GM23338 (cell line): ENCODE results near the gene SIMC1. TPM values are rescaled to one million over a fixed set of nuclear protein-coding genes. Genes with fewer than 3 reads are reported as not detected.

Source experiments
- ATAC-seq: fragments of 200-7000 bp; cut with Tn5 transposase; 3 replicates; pipeline ENCODE4 v1.9.1; 2020
- DNase-seq: peaks from one replicate; pipeline ENCODE4 v3.0.0-alpha.2; 2015; ENCODE audit warnings: low spot score
- H2AFZ ChIP-seq: fragments of 200-600 bp; sonication (generic); 2 replicates; pipeline ENCODE4 v1.8.0; 2016; ENCODE audit warnings: antibody characterized with exemption, mild to moderate bottlenecking, moderate library complexity
- H3F3A ChIP-seq: fragments of 200-600 bp; sonication (generic); replicated peaks from 2 replicates; pipeline ENCODE4 v1.8.0; 2017; ENCODE audit warnings: antibody characterized with exemption, mixed run types, low read depth
- H3K27ac ChIP-seq: fragments of 200-600 bp; sonication (generic); 2 replicates; pipeline ENCODE4 v1.6.1; 2016; ENCODE audit warnings: low read depth
- H3K27me3 ChIP-seq: fragments of 200-600 bp; sonication (generic); 2 replicates; pipeline ENCODE4 v1.8.0; 2016; ENCODE audit warnings: mild to moderate bottlenecking, mixed run types, moderate library complexity; ENCODE audit not compliant: insufficient read depth
- H3K36me3 ChIP-seq: fragments of 200-600 bp; sonication (generic); 2 replicates; pipeline ENCODE4 v1.8.0; 2016; ENCODE audit warnings: mild to moderate bottlenecking; ENCODE audit not compliant: insufficient read depth
- H3K4me1 ChIP-seq: fragments of 200-600 bp; sonication (generic); 2 replicates; pipeline ENCODE4 v1.8.0; 2016; ENCODE audit warnings: mild to moderate bottlenecking, moderate library complexity; ENCODE audit not compliant: insufficient read depth
- H3K4me2 ChIP-seq: fragments of 200-600 bp; sonication (generic); 2 replicates; pipeline ENCODE4 v1.7.1; 2017; ENCODE audit warnings: mixed run types
- H3K4me3 ChIP-seq: fragments of 200-600 bp; sonication (generic); 2 replicates; pipeline ENCODE4 v1.6.1; 2016; ENCODE audit warnings: mixed run types
- H3K79me2 ChIP-seq: fragments of 200-600 bp; sonication (generic); replicated peaks from 2 replicates; pipeline ENCODE4 v1.8.0; 2017; ENCODE audit warnings: mild to moderate bottlenecking; ENCODE audit not compliant: insufficient read depth
- H3K9me2 ChIP-seq: fragments of 200-600 bp; sonication (generic); 2 replicates; pipeline ENCODE4 v1.8.0; 2017; ENCODE audit not compliant: insufficient read depth
- H4K20me1 ChIP-seq: fragments of 200-600 bp; sonication (generic); replicated peaks from 2 replicates; pipeline ENCODE4 v1.8.0; 2017; ENCODE audit warnings: mild to moderate bottlenecking; ENCODE audit not compliant: insufficient read depth
- H3K27ac Mint-ChIP-seq: 2 replicates; pipeline ENCODE4 v1.8.0; 2020; ENCODE audit warnings: inconsistent platforms, mild to moderate bottlenecking, moderate library complexity, mixed read lengths
- H3K27me3 Mint-ChIP-seq: 3 replicates; pipeline ENCODE4 v1.8.0; 2022; ENCODE audit warnings: low read depth, mild to moderate bottlenecking, moderate library complexity, mixed read lengths, inconsistent platforms; ENCODE audit not compliant: insufficient read depth, poor library complexity
- H3K36me3 Mint-ChIP-seq: 3 replicates; pipeline ENCODE4 v1.8.0; 2021; ENCODE audit warnings: low read depth, mild to moderate bottlenecking, inconsistent platforms, moderate library complexity, mixed read lengths
- H3K4me1 Mint-ChIP-seq: 3 replicates; pipeline ENCODE4 v1.8.0; 2020; ENCODE audit warnings: mild to moderate bottlenecking, inconsistent platforms, mixed read lengths
- H3K4me3 Mint-ChIP-seq: 3 replicates; pipeline ENCODE4 v1.8.0; 2021; ENCODE audit warnings: moderate library complexity, mild to moderate bottlenecking, inconsistent platforms, mixed read lengths
- H3K9me3 Mint-ChIP-seq: 3 replicates; pipeline ENCODE4 v1.8.0; 2020; ENCODE audit warnings: moderate library complexity, mild to moderate bottlenecking, inconsistent platforms, mixed read lengths
- CREB1 ChIP-seq: fragments of 250-450 bp; sonication (Bioruptor Pico); IDR thresholded peaks from 2 replicates; pipeline ENCODE4 v1.5.0; 2020; ENCODE audit warnings: low read depth, mild to moderate bottlenecking, moderate library complexity
- EZH2 ChIP-seq: fragments of 200-600 bp; sonication (generic); IDR thresholded peaks from one replicate; pipeline ENCODE4 v1.8.0; 2017; ENCODE audit warnings: antibody characterized with exemption, mild to moderate bottlenecking, low read depth; ENCODE audit not compliant: unreplicated experiment
- EZH2phosphoT487 ChIP-seq: fragments of 200-600 bp; sonication (generic); IDR thresholded peaks from one replicate; pipeline ENCODE4 v1.8.1; 2018; ENCODE audit warnings: antibody characterized with exemption; ENCODE audit not compliant: unreplicated experiment
- JUNB ChIP-seq: IDR thresholded peaks from one replicate; pipeline ENCODE4 v1.6.1; 2016; ENCODE audit warnings: antibody characterized with exemption; ENCODE audit not compliant: unreplicated experiment
- NANOG ChIP-seq: IDR thresholded peaks from 2 replicates; pipeline ENCODE4 v1.6.1; 2016; ENCODE audit warnings: antibody characterized with exemption, borderline replicate concordance
- POLR2AphosphoS5 ChIP-seq: IDR thresholded peaks from 2 replicates; pipeline ENCODE4 v1.6.1; 2016; ENCODE audit warnings: antibody characterized with exemption, low read depth
- STAT1 ChIP-seq: IDR thresholded peaks from one replicate; pipeline ENCODE4 v1.6.1; 2016; ENCODE audit warnings: antibody characterized with exemption; ENCODE audit not compliant: unreplicated experiment
- ZNF114 ChIP-seq: fragments of 250-450 bp; sonication (Bioruptor Pico); IDR thresholded peaks from 2 replicates; pipeline ENCODE4 v1.5.0; 2020; ENCODE audit warnings: mild to moderate bottlenecking, moderate library complexity
- ZNF331 ChIP-seq: fragments of 250-450 bp; sonication (Bioruptor Pico); IDR thresholded peaks from 2 replicates; pipeline ENCODE4 v1.5.0; 2020; ENCODE audit warnings: low read depth, mild to moderate bottlenecking, moderate library complexity
- polyA plus RNA-seq: library from polyadenylated mRNA; unstranded; fragments of >200 nt; fragmentation: Nextera tagmentation; extraction: Ambion mirVana; gene quantifications from 2 replicates; pipeline ENCODE4 v1.2.1, GENCODE V29; 2016
- total RNA-seq: library from RNA; depleted of rRNA; stranded (reverse); fragments of >200 nt; shearing (Covaris generic); gene quantifications from 2 replicates; pipeline ENCODE4 v1.2.3, GENCODE V29; 2014
- TF ChIP-seq, protein P1 (sequence below): fragments of 250-450 bp; sonication (Bioruptor Pico); IDR thresholded peaks from 2 replicates; pipeline ENCODE4 v1.5.0; 2020; ENCODE audit warnings: mild to moderate bottlenecking, moderate library complexity
- TF ChIP-seq, protein P2 (sequence below): IDR thresholded peaks from 2 replicates; pipeline ENCODE4 v1.6.1; 2016; ENCODE audit warnings: antibody characterized with exemption
- TF ChIP-seq, protein P3 (sequence below), 2 experiments: fragments of 200-600 bp in 1 of 2; sonication (generic) in 1 of 2; conservative IDR thresholded peaks; 2 replicates each; pipeline versions ENCODE4 v1.5.1 to v1.6.1; 2016 to 2017; ENCODE audit warnings: antibody characterized with exemption in 2 of 2, low read depth in 2 of 2, mild to moderate bottlenecking in 2 of 2, moderate library complexity in 1 of 2
- TF ChIP-seq, protein P4 (sequence below): IDR thresholded peaks from one replicate; pipeline ENCODE4 v1.6.1; 2018; ENCODE audit warnings: antibody characterized with exemption; ENCODE audit not compliant: unreplicated experiment

The SIMC1 gene
- total and polyA plus RNA-seq, 2 experiments from 2014 or later, result 9.4 to 14.6 TPM

DNA sequence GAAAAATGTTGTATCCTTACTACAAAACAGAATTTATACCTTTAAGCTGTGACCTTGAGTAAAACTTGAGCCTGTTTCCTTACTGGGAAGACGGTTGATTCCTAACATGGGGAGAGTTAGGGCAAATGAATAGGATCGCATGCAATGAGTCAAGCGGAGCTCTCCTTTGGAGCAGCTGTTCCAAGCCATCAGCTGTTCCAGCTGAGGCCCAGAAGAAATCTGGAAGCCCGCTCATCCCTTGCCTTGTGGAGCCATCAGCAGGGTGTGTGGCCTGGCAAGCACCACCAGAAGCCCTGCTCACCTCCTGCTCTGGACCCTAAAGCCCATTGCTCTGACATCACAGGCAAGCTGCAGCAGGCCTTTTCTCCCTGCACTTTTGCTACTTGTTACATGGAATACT lies 115.3 kb downstream of the SIMC1 start:
- TF ChIP-seq ZNF114 (CRISPR knock-in tag), result no peak
- TF ChIP-seq, protein P1, sequence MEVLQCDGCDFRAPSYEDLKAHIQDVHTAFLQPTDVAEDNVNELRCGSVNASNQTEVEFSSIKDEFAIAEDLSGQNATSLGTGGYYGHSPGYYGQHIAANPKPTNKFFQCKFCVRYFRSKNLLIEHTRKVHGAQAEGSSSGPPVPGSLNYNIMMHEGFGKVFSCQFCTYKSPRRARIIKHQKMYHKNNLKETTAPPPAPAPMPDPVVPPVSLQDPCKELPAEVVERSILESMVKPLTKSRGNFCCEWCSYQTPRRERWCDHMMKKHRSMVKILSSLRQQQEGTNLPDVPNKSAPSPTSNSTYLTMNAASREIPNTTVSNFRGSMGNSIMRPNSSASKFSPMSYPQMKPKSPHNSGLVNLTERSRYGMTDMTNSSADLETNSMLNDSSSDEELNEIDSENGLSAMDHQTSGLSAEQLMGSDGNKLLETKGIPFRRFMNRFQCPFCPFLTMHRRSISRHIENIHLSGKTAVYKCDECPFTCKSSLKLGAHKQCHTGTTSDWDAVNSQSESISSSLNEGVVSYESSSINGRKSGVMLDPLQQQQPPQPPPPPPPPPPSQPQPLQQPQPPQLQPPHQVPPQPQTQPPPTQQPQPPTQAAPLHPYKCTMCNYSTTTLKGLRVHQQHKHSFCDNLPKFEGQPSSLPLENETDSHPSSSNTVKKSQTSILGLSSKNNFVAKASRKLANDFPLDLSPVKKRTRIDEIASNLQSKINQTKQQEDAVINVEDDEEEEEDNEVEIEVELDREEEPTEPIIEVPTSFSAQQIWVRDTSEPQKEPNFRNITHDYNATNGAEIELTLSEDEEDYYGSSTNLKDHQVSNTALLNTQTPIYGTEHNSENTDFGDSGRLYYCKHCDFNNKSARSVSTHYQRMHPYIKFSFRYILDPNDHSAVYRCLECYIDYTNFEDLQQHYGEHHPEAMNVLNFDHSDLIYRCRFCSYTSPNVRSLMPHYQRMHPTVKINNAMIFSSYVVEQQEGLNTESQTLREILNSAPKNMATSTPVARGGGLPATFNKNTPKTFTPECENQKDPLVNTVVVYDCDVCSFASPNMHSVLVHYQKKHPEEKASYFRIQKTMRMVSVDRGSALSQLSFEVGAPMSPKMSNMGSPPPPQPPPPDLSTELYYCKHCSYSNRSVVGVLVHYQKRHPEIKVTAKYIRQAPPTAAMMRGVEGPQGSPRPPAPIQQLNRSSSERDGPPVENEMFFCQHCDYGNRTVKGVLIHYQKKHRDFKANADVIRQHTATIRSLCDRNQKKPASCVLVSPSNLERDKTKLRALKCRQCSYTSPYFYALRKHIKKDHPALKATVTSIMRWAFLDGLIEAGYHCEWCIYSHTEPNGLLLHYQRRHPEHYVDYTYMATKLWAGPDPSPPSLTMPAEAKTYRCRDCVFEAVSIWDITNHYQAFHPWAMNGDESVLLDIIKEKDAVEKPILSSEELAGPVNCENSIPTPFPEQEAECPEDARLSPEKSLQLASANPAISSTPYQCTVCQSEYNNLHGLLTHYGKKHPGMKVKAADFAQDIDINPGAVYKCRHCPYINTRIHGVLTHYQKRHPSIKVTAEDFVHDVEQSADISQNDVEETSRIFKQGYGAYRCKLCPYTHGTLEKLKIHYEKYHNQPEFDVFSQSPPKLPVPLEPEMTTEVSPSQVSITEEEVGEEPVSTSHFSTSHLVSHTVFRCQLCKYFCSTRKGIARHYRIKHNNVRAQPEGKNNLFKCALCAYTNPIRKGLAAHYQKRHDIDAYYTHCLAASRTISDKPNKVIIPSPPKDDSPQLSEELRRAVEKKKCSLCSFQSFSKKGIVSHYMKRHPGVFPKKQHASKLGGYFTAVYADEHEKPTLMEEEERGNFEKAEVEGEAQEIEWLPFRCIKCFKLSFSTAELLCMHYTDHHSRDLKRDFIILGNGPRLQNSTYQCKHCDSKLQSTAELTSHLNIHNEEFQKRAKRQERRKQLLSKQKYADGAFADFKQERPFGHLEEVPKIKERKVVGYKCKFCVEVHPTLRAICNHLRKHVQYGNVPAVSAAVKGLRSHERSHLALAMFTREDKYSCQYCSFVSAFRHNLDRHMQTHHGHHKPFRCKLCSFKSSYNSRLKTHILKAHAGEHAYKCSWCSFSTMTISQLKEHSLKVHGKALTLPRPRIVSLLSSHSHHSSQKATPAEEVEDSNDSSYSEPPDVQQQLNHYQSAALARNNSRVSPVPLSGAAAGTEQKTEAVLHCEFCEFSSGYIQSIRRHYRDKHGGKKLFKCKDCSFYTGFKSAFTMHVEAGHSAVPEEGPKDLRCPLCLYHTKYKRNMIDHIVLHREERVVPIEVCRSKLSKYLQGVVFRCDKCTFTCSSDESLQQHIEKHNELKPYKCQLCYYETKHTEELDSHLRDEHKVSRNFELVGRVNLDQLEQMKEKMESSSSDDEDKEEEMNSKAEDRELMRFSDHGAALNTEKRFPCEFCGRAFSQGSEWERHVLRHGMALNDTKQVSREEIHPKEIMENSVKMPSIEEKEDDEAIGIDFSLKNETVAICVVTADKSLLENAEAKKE, result no peak
- TF ChIP-seq, protein P2, sequence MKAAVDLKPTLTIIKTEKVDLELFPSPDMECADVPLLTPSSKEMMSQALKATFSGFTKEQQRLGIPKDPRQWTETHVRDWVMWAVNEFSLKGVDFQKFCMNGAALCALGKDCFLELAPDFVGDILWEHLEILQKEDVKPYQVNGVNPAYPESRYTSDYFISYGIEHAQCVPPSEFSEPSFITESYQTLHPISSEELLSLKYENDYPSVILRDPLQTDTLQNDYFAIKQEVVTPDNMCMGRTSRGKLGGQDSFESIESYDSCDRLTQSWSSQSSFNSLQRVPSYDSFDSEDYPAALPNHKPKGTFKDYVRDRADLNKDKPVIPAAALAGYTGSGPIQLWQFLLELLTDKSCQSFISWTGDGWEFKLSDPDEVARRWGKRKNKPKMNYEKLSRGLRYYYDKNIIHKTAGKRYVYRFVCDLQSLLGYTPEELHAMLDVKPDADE, result no peak
- no peak for TF ChIP-seq EZH2
- no peak for TF ChIP-seq CREB1 (CRISPR knock-in tag)
- no peak for TF ChIP-seq STAT1
- TF ChIP-seq EZH2phosphoT487, result no peak
- TF ChIP-seq NANOG, result no peak
- TF ChIP-seq, protein P3, sequence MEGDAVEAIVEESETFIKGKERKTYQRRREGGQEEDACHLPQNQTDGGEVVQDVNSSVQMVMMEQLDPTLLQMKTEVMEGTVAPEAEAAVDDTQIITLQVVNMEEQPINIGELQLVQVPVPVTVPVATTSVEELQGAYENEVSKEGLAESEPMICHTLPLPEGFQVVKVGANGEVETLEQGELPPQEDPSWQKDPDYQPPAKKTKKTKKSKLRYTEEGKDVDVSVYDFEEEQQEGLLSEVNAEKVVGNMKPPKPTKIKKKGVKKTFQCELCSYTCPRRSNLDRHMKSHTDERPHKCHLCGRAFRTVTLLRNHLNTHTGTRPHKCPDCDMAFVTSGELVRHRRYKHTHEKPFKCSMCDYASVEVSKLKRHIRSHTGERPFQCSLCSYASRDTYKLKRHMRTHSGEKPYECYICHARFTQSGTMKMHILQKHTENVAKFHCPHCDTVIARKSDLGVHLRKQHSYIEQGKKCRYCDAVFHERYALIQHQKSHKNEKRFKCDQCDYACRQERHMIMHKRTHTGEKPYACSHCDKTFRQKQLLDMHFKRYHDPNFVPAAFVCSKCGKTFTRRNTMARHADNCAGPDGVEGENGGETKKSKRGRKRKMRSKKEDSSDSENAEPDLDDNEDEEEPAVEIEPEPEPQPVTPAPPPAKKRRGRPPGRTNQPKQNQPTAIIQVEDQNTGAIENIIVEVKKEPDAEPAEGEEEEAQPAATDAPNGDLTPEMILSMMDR (conservative IDR thresholded peaks at IDR 0.05; ENCODE audit: low read depth in 2 of 2), result no peak
- TF ChIP-seq JUNB, result no peak
- TF ChIP-seq, protein P4, sequence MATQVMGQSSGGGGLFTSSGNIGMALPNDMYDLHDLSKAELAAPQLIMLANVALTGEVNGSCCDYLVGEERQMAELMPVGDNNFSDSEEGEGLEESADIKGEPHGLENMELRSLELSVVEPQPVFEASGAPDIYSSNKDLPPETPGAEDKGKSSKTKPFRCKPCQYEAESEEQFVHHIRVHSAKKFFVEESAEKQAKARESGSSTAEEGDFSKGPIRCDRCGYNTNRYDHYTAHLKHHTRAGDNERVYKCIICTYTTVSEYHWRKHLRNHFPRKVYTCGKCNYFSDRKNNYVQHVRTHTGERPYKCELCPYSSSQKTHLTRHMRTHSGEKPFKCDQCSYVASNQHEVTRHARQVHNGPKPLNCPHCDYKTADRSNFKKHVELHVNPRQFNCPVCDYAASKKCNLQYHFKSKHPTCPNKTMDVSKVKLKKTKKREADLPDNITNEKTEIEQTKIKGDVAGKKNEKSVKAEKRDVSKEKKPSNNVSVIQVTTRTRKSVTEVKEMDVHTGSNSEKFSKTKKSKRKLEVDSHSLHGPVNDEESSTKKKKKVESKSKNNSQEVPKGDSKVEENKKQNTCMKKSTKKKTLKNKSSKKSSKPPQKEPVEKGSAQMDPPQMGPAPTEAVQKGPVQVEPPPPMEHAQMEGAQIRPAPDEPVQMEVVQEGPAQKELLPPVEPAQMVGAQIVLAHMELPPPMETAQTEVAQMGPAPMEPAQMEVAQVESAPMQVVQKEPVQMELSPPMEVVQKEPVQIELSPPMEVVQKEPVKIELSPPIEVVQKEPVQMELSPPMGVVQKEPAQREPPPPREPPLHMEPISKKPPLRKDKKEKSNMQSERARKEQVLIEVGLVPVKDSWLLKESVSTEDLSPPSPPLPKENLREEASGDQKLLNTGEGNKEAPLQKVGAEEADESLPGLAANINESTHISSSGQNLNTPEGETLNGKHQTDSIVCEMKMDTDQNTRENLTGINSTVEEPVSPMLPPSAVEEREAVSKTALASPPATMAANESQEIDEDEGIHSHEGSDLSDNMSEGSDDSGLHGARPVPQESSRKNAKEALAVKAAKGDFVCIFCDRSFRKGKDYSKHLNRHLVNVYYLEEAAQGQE, result no peak
- no peak for TF ChIP-seq POLR2AphosphoS5
- no peak for TF ChIP-seq ZNF331
- Histone ChIP-seq H3K27ac (no peak overlapping the region), H3K27me3 (no peaks in the 10 kb centered on the region), H3K9me2 (no peaks in the 10 kb centered on the region), H3K79me2 (peaks cover 68% of the 10 kb centered on the region), H4K20me1 (peaks cover 24% of the 10 kb centered on the region; the same call in 1 of the 2 replicates), H2AFZ (no peak overlapping the region), H3K4me3 (no peak overlapping the region), H3F3A (no peaks in the 10 kb centered on the region), H3K36me3 (peaks cover 29% of the 10 kb centered on the region), H3K4me2 (no peak overlapping the region), H3K4me1 (no peaks in the 10 kb centered on the region)
- no peak for DNase-seq
- peaks cover 83% of the 10 kb centered on the region for H3K36me3 Mint-ChIP-seq
- H3K27me3 Mint-ChIP-seq, result peaks cover 3% of the 10 kb centered on the region
- H3K4me1 Mint-ChIP-seq, result no peaks in the 10 kb centered on the region
- no peak for ATAC-seq
- no peak overlapping the region for H3K27ac Mint-ChIP-seq
- no peaks in the 10 kb centered on the region for H3K9me3 Mint-ChIP-seq
- H3K4me3 Mint-ChIP-seq, result no peak overlapping the region
